Activated naive CD4-positive, alpha-beta T cell treated with anti-CD3 and anti-CD28 coated beads, Interleukin-2, amount 10 ng/mL, durations not matched to agents 7 days and 5 days (primary cell): ENCODE measurements around the gene KLC4.

ENCODE experiments used
- CTCF ChIA-PET: fragments of 350-600 bp; sonication (Branson Sonifier 250); formaldehyde crosslinking; loops from one replicate; lab custom pipeline; 2021; ENCODE audit warnings: antibody characterized with exemption; lab: Charles Lee
- DNase-seq: peaks from one replicate; pipeline ENCODE4 v3.0.0-alpha.2; 2020
- H3K27ac Mint-ChIP-seq: one replicate; pipeline ENCODE4 v1.8.0; 2021; ENCODE audit warnings: mild to moderate bottlenecking, moderate library complexity, mixed read lengths
- H3K27me3 Mint-ChIP-seq: one replicate; pipeline ENCODE4 v1.8.0; 2021; ENCODE audit warnings: mild to moderate bottlenecking, mixed read lengths
- H3K36me3 Mint-ChIP-seq: one replicate; pipeline ENCODE4 v1.8.0; 2021; ENCODE audit warnings: mixed read lengths
- H3K4me1 Mint-ChIP-seq: one replicate; pipeline ENCODE4 v1.8.0; 2021; ENCODE audit warnings: mixed read lengths
- H3K4me3 Mint-ChIP-seq: one replicate; pipeline ENCODE4 v1.8.0; 2021; ENCODE audit warnings: mild to moderate bottlenecking, moderate library complexity, mixed read lengths
- H3K9me3 Mint-ChIP-seq: one replicate; pipeline ENCODE4 v1.8.0; 2021; ENCODE audit warnings: mixed read lengths

Gene KLC4

DNA sequence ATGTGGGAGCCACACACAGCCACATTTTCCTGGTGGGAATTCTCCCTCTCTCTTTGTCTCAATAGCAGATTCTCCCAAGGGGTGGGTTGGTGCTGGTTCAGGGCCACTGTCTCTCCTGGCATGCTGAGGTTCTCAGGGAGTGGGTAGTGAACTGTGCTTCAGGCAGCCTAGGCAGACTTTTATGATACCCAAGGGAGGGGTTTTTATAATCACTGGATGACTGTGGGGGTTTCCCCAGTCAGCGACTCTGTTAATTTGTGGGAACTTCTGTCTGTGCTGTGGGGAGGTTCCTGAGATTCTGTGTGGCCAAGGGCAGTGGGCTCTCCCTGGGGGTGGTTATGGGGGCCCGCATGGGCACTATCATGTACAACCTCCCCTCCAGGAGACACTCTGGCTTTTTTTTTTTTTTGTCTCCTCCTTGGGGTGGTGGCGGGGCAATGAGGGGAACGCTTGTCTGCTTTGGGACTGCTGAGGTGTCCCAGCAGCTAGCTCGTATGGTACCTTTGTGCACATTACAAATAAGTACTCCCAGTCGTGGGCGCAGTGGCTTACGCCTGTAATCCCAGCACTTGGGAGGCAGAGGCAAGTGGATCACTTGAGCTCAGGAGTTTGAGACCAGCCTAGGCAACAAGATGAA is 26.7 kb downstream of the KLC4 start:
- no peak for DNase-seq
- Mint-ChIP-seq H3K27ac (no peak overlapping the region), H3K4me1 (no peaks in the 10 kb centered on the region), H3K36me3 (no peaks in the 10 kb centered on the region), H3K9me3 (no peaks in the 10 kb centered on the region), H3K27me3 (peaks cover 30% of the 10 kb centered on the region), H3K4me3 (no peak overlapping the region)
- CTCF ChIA-PET = no interaction called here

DNA sequence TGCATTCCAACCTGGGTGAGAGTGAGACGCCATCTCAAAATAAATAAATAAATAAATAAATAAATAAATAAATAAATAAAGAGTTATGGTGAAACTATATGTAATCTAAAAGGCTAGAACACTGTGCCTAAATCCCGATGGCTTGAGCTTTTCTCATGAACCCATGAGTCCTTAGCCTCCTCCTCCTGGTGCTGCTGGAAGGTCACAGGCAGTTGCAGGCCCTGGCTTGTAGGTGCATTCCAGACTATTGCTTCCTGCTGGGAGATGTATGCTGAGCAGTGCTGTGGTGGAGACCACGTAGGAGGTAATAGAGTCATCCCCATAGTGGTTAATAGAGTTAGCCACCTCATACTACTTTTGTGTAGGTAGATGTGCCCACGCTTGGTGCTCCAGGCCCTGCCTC is 29.2 kb downstream of the KLC4 start:
- Mint-ChIP-seq H3K4me3 (no peak overlapping the region), H3K27ac (no peak overlapping the region), H3K36me3 (no peaks in the 10 kb centered on the region), H3K9me3 (no peaks in the 10 kb centered on the region), H3K27me3 (peaks cover 16% of the 10 kb centered on the region), H3K4me1 (peaks cover 10% of the 10 kb centered on the region)
- no peak for DNase-seq
- CTCF ChIA-PET = no interaction called here

DNA sequence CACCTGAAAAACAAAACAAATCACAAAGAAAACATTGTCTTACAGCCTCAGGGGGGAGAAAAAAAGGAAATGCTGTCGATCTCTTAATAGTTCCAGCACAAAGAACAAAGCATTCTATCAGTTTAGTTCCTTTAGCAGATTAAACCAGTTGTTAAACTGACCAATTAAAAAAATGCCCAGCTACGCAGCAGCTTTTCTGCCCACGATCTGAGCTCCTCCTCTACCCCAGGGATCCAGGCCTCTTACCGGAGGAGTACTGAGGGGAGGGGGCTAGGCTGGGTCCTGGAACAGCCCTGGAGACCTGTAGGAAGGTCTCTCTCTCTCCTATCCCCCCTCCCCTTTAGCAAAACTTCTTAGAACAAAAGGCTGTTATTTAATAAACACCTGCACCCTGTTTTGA is 30.0 kb downstream of the KLC4 start:
- peaks cover 16% of the 10 kb centered on the region for H3K27me3 Mint-ChIP-seq
- CTCF ChIA-PET = no interaction called here
- H3K27ac Mint-ChIP-seq = no peak overlapping the region
- H3K36me3 Mint-ChIP-seq = no peaks in the 10 kb centered on the region
- no peak overlapping the region for H3K4me3 Mint-ChIP-seq
- no peak for DNase-seq
- peaks cover 16% of the 10 kb centered on the region for H3K4me1 Mint-ChIP-seq
- H3K9me3 Mint-ChIP-seq = no peaks in the 10 kb centered on the region

DNA sequence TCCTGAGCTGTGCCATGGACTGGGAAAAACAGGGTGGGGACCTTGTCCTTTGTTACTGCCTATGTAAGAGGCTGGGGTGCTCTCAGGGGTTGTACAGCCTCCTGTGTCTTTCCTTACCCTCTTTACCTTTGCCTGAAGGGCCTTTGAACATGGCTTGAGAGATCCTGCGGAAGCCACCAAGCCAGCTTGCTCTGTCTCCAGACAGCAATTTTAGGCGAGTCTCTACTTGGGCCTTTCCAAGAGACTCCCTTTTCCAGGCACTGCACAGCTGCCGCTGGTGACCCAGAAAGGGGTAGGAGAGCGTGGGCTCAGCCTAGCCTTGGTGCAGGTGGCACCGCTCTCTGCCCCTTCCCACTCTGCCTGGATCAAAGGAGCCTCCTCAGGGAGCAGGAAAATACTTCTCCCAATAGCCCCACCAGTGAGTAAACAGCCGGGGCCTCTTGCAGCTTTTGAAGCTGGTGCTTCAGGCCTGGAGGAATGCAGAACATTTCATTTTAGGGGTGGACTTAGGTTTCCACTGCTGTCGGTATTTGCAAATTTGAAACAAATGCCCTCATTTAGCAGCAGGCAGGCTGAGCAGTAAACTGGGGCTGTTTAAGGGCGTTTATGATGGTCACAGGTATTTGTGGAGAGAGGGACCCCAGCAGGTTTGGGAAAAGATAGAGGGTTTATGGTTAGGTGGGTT is 30.6 kb downstream of the KLC4 start:
- DNase-seq = no peak
- no peak overlapping the region for H3K27ac Mint-ChIP-seq
- H3K4me3 Mint-ChIP-seq = no peak overlapping the region
- CTCF ChIA-PET = no interaction called here
- H3K4me1 Mint-ChIP-seq = peaks cover 16% of the 10 kb centered on the region
- no peaks in the 10 kb centered on the region for H3K36me3 Mint-ChIP-seq
- H3K9me3 Mint-ChIP-seq = no peaks in the 10 kb centered on the region
- H3K27me3 Mint-ChIP-seq = peaks cover 16% of the 10 kb centered on the region

DNA sequence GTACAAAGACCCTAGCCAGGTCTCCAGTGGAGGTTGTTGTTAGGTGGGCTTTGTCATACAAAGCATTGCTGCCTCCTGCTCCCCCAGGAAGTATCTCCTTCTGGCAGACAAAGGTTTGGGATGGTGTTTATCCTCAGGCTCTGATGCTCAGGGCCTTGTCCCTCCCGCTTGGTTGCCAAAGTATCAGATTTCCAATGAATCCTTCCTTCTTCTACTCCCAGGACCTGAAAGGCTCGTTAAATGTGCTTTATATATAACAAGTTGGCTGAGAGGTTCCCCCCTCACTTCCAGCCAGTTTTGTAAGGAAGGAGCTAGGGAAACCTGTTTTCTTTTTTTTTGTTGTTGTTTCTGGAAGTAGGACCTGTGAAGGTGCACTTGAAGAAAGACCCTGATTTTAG is 31.1 kb downstream of the KLC4 start:
- H3K9me3 Mint-ChIP-seq = no peaks in the 10 kb centered on the region
- peaks cover 16% of the 10 kb centered on the region for H3K4me1 Mint-ChIP-seq
- H3K36me3 Mint-ChIP-seq = no peaks in the 10 kb centered on the region
- peaks cover 16% of the 10 kb centered on the region for H3K27me3 Mint-ChIP-seq
- H3K27ac Mint-ChIP-seq = no peak overlapping the region
- no peak overlapping the region for H3K4me3 Mint-ChIP-seq
- CTCF ChIA-PET = interaction anchor here (1.1 kb wide), 1 partner anchor 53 kb away, joined by 3 read pairs; no protein-coding TSS in a partner anchor
- DNase-seq = no peak

- Mint-ChIP-seq H3K36me3 (no peaks in the 10 kb centered on the region), H3K27me3 (peaks cover 13% of the 10 kb centered on the region)
- CTCF ChIA-PET = interaction anchor here (1.1 kb wide), 1 partner anchor 53 kb away, joined by 3 read pairs; no protein-coding TSS in a partner anchor
These were observed 31.6 kb downstream of the KLC4 start for GRCh38 chr6:43091020-43091419.

GRCh38 chr6:43091436-43091991 is 32.1 kb downstream of the KLC4 start:
- Mint-ChIP-seq H3K4me1 (peaks cover 16% of the 10 kb centered on the region), H3K27me3 (peaks cover 12% of the 10 kb centered on the region)
- CTCF ChIA-PET = interaction anchor here (1.1 kb wide), 1 partner anchor 52 kb away, joined by 3 read pairs; no protein-coding TSS in a partner anchor

More at GRCh38 chr6:43091020-43091419, 31.6 kb downstream of the KLC4 start:
- Mint-ChIP-seq H3K4me1 (peaks cover 16% of the 10 kb centered on the region), H3K4me3 (no peak overlapping the region), H3K27ac (no peak overlapping the region), H3K9me3 (no peaks in the 10 kb centered on the region)
- no peak for DNase-seq

DNA sequence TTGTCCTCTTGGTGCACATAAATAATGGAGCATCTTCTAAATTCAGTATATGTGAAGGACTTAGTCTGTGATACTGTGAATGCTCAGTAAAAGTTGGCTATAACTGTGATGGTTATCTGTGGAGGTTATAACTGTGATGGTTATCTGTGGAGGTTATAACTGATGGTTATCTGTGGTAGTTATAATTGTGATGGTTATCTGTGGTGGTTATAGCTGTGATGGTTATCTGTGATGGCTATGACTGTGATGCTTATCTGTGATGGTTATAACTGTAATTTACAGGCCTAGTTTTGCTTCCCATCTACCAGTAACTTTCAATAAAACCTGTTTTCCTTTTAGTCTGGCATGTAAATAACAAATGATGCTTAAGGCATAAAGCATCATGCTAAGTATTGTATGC is 33.2 kb downstream of the KLC4 start:
- Mint-ChIP-seq H3K27me3 (peaks cover 7% of the 10 kb centered on the region), H3K36me3 (no peaks in the 10 kb centered on the region), H3K9me3 (no peaks in the 10 kb centered on the region), H3K4me1 (peaks cover 16% of the 10 kb centered on the region), H3K4me3 (no peak overlapping the region), H3K27ac (no peak overlapping the region)
- DNase-seq = no peak
- CTCF ChIA-PET = no interaction called here

More at GRCh38 chr6:43091436-43091991, 32.1 kb downstream of the KLC4 start:
- Mint-ChIP-seq H3K4me3 (no peak overlapping the region), H3K9me3 (no peaks in the 10 kb centered on the region), H3K27ac (no peak overlapping the region), H3K36me3 (no peaks in the 10 kb centered on the region)
- no peak for DNase-seq

- Mint-ChIP-seq H3K36me3 (no peaks in the 10 kb centered on the region), H3K4me1 (peaks cover 16% of the 10 kb centered on the region), H3K4me3 (peak overlapping the region; percentile 28), H3K27me3 (peaks cover 15% of the 10 kb centered on the region), H3K27ac (peak overlapping the region; percentile 25), H3K9me3 (no peaks in the 10 kb centered on the region)
- CTCF ChIA-PET = no interaction called here
- DNase-seq = no peak
These were observed 34.2 kb downstream of the KLC4 start for GRCh38 chr6:43093436-43094289.

DNA sequence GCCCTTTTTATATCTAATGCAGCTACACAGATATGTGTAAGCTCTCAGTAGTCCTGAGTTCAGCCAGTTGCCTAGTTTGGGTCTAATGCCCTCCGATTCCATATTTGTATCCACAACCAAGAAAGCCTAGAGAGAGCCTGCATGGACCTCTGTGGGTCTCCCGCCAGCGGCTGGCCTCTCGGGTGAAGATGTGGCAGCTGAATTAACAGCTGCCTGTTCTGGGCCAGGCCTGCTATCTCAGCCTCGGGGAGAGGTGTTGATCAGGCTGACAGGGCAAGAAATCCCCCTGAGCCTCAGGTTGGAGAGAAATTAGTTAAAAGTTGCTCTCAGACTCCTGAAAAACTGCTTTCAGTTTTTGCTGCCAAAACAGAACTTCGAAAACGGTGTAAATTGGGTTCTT is 36.5 kb downstream of the KLC4 start:
- H3K27ac Mint-ChIP-seq = no peak overlapping the region
- peaks cover 16% of the 10 kb centered on the region for H3K4me1 Mint-ChIP-seq
- no peaks in the 10 kb centered on the region for H3K36me3 Mint-ChIP-seq
- DNase-seq = no peak
- H3K4me3 Mint-ChIP-seq = no peak overlapping the region
- no peaks in the 10 kb centered on the region for H3K9me3 Mint-ChIP-seq
- CTCF ChIA-PET = no interaction called here
- H3K27me3 Mint-ChIP-seq = peaks cover 18% of the 10 kb centered on the region

- no peak for DNase-seq
- no peaks in the 10 kb centered on the region for H3K9me3 Mint-ChIP-seq
- peaks cover 16% of the 10 kb centered on the region for H3K4me1 Mint-ChIP-seq
- no peaks in the 10 kb centered on the region for H3K36me3 Mint-ChIP-seq
- H3K4me3 Mint-ChIP-seq = no peak overlapping the region
- no peak overlapping the region for H3K27ac Mint-ChIP-seq
- CTCF ChIA-PET = no interaction called here
- peaks cover 17% of the 10 kb centered on the region for H3K27me3 Mint-ChIP-seq
These were observed 37.1 kb downstream of the KLC4 start for GRCh38 chr6:43096451-43097097.

DNA sequence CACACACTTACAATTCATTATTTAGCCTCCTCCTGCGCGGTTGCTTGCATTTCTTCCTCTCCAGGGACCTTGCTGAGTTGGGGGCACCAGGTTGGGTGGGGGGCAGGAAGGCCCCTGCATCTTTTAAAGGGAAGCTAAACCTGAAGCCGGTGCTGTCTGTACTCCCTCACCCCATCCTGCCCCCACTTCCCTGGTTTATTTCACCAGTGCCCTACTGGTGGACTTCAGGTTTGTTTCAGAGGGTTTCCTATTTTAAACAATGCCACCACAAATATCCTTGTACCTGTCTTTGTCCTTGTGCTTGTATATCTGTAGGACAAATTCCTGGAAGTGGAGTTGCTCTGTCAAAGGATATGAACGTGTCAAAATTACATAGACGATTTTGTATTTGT is 37.7 kb downstream of the KLC4 start:
- Mint-ChIP-seq H3K4me3 (no peak overlapping the region), H3K4me1 (peaks cover 16% of the 10 kb centered on the region), H3K36me3 (no peaks in the 10 kb centered on the region), H3K27me3 (peaks cover 19% of the 10 kb centered on the region), H3K27ac (no peak overlapping the region), H3K9me3 (no peaks in the 10 kb centered on the region)
- no peak for DNase-seq
- CTCF ChIA-PET = interaction anchor here (0.6 to 0.7 kb wide), 2 partner anchors 339 to 906 kb away, joined by 3 read pairs; no protein-coding TSS in a partner anchor

DNA sequence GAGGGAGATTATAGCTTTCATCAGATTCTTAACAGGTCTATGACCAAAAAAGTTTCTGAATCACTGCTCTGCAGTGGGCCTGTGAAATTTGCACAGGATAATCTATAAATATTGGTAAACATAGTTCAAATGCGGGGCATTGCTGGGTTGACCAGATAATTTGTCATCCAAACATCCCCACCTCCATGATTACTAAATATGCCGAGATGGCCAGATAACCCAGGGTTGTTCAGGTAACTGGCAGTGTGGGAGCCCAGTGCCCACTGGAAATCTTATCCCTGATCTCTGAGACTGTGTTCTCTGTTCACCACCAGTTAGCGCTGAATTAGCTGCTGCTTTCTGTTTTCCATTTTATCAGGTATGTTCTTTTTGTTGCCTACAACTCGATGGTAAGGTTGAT is 38.1 kb downstream of the KLC4 start:
- Mint-ChIP-seq H3K4me3 (no peak overlapping the region), H3K27ac (no peak overlapping the region), H3K27me3 (peaks cover 24% of the 10 kb centered on the region), H3K36me3 (no peaks in the 10 kb centered on the region), H3K4me1 (peaks cover 15% of the 10 kb centered on the region), H3K9me3 (no peaks in the 10 kb centered on the region)
- no peak for DNase-seq
- CTCF ChIA-PET = interaction anchor here (0.6 to 0.7 kb wide), 2 partner anchors 339 to 906 kb away, joined by 3 read pairs; no protein-coding TSS in a partner anchor
